ENCODE measurements around the gene FAM124A. TPM values are rescaled to one million over a fixed set of nuclear protein-coding genes. Genes with fewer than 3 reads are reported as not detected.

Gene FAM124A
- total and polyA plus RNA-seq, 2 donors (not counting 3 experiments of a cell fraction or from before 2014, with no cell fraction given) = 3.8 to 9.9 TPM

DNA sequence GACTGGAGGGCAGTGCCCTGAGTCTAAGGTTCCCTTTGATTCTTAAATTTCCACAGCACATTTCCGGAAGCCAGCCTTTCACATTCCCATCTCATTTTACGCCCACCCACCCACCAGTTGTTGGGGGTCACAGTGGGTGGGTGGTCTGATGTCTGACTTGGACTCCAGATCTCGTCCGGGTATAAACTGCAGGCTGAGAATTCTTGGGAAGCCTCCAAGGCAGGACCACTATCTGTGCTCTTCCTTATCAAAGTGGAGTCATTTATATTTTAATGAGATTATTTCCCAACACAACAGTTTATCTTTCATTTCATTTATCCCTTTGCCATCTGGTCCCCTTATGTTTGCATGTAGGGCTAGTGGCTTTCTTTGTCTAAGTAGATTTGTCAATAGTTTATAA is 3.6 kb upstream of the FAM124A start:
- no peaks in the 10 kb centered on the region for H3K36me3 ChIP-seq (ENCODE audit: control insufficient read depth in 2 of 2, extremely low read depth in 1 of 2, insufficient read depth in 2 of 2, low read length in 2 of 2)
- H3K9me3 ChIP-seq (replicated peaks; ENCODE audit: control insufficient read depth, insufficient read depth, low read length) = no peaks in the 10 kb centered on the region
- TF ChIP-seq MYC (IDR thresholded peaks at IDR 0.05; ENCODE audit: low read depth, low read length) (no peak), GATA2 (IDR thresholded peaks at IDR 0.05; ENCODE audit: insufficient read depth, insufficient read length, low read depth, low read length) (no peak), FOS (IDR thresholded peaks at IDR 0.05; ENCODE audit: borderline replicate concordance, insufficient read depth, low read length) (no peak), JUN (IDR thresholded peaks at IDR 0.05; ENCODE audit: borderline replicate concordance, insufficient read depth, insufficient read length, low read depth) (no peak), POLR2A (IDR thresholded peaks at IDR 0.05; ENCODE audit: low read depth, low read length) (no peak), POLR2AphosphoS5 (IDR thresholded peaks at IDR 0.05; ENCODE audit: insufficient read depth, low read depth, low read length) (no peak)
- TF ChIP-seq, protein P1, sequence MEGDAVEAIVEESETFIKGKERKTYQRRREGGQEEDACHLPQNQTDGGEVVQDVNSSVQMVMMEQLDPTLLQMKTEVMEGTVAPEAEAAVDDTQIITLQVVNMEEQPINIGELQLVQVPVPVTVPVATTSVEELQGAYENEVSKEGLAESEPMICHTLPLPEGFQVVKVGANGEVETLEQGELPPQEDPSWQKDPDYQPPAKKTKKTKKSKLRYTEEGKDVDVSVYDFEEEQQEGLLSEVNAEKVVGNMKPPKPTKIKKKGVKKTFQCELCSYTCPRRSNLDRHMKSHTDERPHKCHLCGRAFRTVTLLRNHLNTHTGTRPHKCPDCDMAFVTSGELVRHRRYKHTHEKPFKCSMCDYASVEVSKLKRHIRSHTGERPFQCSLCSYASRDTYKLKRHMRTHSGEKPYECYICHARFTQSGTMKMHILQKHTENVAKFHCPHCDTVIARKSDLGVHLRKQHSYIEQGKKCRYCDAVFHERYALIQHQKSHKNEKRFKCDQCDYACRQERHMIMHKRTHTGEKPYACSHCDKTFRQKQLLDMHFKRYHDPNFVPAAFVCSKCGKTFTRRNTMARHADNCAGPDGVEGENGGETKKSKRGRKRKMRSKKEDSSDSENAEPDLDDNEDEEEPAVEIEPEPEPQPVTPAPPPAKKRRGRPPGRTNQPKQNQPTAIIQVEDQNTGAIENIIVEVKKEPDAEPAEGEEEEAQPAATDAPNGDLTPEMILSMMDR (IDR thresholded peaks at IDR 0.05; ENCODE audit: extremely low read depth in 1 of 2, insufficient read depth in 1 of 2, low read depth in 1 of 2, low read length in 2 of 2) = no peak
- TF ChIP-seq, protein P2, sequence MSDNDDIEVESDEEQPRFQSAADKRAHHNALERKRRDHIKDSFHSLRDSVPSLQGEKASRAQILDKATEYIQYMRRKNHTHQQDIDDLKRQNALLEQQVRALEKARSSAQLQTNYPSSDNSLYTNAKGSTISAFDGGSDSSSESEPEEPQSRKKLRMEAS (IDR thresholded peaks at IDR 0.05; ENCODE audit: insufficient read depth, insufficient read length) = no peak
- FAIRE-seq (no peak), DNase-seq (ENCODE audit: low read depth, low spot score) (no peak)
- ChIA-PET POLR2A (no interaction called here), CTCF (interaction anchor here (1.0 kb wide), 3 partner anchors 12 to 93 kb away, joined by 5 to 8 read pairs (median 5); no protein-coding TSS in a partner anchor)
- H3K79me2 ChIP-seq (ENCODE audit: control insufficient read depth, insufficient read depth, low read length) = no peaks in the 10 kb centered on the region
- H3K27me3 ChIP-seq (ENCODE audit: control insufficient read depth in 2 of 2, insufficient read depth in 2 of 2, low read length in 2 of 2) = peaks cover 5 to 7% of the 10 kb centered on the region in 2 experiments
- dilution Hi-C loops (cut with MboI; ENCODE audit: extremely low pct_ligation_motif_present, low sequenced_read_pairs) (no loop called here), intact Hi-C loops (cut with micrococcal nuclease) (no loop called here)
- H2AFZ ChIP-seq (ENCODE audit: low read depth, low read length) = no peak overlapping the region
- no peak overlapping the region for H3K4me3 ChIP-seq (replicated peaks in 1 of 3; ENCODE audit: insufficient read depth in 1 of 3, low read depth in 1 of 3, low read length in 3 of 3)
- no peak overlapping the region for H3K27ac ChIP-seq (ENCODE audit: insufficient read depth, low read depth, low read length)
- no peaks in the 10 kb centered on the region for H3K9me1 ChIP-seq (replicated peaks; ENCODE audit: control insufficient read depth, extremely low read depth, insufficient read depth, low read length)
- peaks cover 7% of the 10 kb centered on the region for H3K4me1 ChIP-seq (ENCODE audit: control insufficient read depth, extremely low read depth, insufficient read depth, low read length)
- H3K4me2 ChIP-seq (ENCODE audit: insufficient read depth, low read length) = no peak overlapping the region
- BruUV-seq (replicated peaks) = no TSS peak
- no peak overlapping the region for H3K9ac ChIP-seq (replicated peaks; ENCODE audit: extremely low read depth, insufficient read depth, low read length)
- no peaks in the 10 kb centered on the region for H4K20me1 ChIP-seq (replicated peaks; ENCODE audit: control insufficient read depth, extremely low read depth, insufficient read depth, low read length)

Measured in endothelial cell of umbilical vein (primary cell).